Measurements from ENCODE around the gene HMMR.

HMMR gene

DNA sequence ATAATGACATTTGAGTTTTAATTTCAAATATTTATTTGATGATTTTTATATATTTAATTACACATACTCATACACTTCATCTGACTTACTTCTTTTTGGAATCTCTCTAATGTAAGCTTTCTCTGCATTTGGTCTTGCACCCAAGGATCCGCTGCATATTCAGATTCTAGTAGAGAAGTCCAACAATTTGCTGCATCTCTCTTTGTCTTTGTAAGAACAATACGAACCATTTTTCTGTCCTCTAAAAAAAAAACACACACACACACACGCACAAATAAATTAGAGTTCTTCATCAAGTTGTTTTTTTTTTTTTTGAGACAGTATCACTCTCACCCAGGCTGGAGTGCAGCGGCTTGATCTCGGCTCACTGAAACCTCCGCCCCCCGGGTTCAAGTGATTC lies 3.6 kb upstream of the HMMR start:
- DNase-seq (ENCODE audit: low read depth in 2 of 3, low spot score in 2 of 3): no peak

GRCh38 chr5:163458778-163459385 lies 1.6 kb upstream of the HMMR start:
- DNase-seq (ENCODE audit: low read depth in 2 of 3, low spot score in 2 of 3): no peak

DNA sequence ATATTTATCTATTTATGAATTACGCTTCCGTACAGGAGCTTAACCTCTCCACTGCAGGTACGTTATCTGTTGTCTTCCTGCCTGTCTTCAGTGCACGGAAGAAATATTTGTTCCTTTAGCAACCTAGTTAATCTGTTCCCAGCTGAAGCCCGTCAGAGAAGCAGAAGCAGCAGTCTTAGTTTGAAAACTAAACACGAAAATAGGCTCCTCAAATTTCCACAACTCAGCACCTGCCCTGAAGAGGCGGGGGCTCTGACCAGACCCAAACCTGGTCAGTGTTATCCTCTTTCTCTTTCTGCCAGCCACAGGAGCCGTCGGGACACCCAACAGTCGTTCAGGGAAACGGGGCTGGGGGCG lies 992 bp upstream of the HMMR start:
- no peak for DNase-seq (ENCODE audit: low read depth in 2 of 3, low spot score in 2 of 3)

DNA sequence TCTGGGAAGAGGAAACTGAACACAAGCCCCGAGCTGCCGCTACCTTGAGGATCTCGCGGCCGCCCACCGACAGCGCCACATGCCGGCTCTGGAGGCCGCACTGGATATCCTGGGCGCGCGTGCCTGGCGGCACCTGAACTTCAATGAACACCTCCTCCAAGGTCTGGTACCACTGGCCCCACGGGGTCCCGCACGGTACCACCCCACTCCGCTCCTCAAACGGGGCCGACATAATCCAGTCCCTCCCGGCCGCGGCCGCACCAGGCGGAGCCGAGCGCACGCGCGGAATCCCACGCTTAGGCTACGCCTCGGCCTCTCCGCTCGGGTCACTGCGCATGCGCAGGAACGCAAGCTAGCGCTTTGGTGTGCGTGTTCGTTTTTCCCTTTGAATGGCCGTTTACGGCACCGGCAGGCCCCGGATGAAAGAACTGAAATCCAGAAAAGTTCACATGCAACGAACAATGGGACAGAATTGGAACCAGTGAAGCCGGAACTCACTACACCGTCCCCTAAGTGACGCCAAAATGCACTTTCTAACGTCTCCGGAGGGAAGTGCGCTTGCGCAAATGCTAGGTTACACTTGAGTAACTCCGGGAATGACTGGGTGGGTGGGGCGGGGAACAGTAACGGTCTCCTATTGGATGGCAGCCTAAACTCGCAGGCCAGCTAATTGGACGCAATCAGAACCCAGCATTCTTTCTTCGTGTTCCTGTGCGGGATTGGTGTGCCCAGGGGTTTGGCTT lies 442 bp upstream of the HMMR start, which contains the start of gene NUDCD2:
TSS of gene NUDCD2 (minus strand) at position 284 of the 743 bp plus-strand sequence. CDS start at position 232, 52 bp downstream.
- peak; percentile 86 to 96 (median 88) for DNase-seq (ENCODE audit: low read depth in 2 of 3, low spot score in 2 of 3)

GRCh38 chr5:163463063-163463435 lies 2.6 kb downstream of the HMMR start:
- no peak for DNase-seq (ENCODE audit: low read depth in 2 of 3, low spot score in 2 of 3)

- DNase-seq (ENCODE audit: low read depth in 2 of 3, low spot score in 2 of 3): no peak
Observed at GRCh38 chr5:163467682-163468081, 7.2 kb downstream of the HMMR start.

DNA sequence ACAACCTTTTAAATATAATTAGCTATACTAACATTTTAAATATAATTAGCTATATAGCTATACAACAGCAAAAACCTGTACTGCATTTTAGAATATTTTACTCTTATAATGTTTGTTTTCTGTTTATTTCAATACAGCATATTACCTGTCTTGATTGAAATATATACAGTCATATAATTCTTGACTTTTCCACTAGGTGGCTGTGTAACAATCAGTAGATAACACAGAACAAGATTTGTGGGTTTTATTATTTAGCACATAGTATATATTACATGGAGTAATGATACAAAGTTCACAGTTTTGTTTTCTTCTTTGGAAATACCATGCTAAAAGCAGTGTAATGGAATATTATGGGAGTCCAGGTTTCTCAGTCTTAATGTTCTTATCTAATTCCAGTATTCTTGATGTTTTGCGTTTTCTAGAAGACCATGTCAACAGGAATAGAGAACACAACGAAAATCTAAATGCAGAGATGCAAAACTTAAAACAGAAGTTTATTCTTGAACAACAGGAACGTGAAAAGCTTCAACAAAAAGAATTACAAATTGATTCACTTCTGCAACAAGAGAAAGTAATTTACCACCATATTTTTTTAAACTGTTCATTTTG lies 13.3 kb downstream of the HMMR start:
- DNase-seq (ENCODE audit: low read depth in 2 of 3, low spot score in 2 of 3): no peak

DNA sequence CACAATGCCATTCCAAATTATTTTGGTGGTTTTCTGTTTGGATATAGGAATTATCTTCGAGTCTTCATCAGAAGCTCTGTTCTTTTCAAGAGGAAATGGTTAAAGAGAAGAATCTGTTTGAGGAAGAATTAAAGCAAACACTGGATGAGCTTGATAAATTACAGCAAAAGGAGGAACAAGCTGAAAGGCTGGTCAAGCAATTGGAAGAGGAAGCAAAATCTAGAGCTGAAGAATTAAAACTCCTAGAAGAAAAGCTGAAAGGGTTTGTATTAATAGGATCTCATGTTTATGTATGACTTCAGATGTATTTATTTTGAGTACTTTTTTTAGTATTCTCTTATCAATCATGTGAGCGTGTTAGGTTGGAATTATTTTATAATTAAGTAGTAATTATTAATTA lies 15.0 kb downstream of the HMMR start:
- no peak for DNase-seq (ENCODE audit: low read depth in 2 of 3, low spot score in 2 of 3)

DNA sequence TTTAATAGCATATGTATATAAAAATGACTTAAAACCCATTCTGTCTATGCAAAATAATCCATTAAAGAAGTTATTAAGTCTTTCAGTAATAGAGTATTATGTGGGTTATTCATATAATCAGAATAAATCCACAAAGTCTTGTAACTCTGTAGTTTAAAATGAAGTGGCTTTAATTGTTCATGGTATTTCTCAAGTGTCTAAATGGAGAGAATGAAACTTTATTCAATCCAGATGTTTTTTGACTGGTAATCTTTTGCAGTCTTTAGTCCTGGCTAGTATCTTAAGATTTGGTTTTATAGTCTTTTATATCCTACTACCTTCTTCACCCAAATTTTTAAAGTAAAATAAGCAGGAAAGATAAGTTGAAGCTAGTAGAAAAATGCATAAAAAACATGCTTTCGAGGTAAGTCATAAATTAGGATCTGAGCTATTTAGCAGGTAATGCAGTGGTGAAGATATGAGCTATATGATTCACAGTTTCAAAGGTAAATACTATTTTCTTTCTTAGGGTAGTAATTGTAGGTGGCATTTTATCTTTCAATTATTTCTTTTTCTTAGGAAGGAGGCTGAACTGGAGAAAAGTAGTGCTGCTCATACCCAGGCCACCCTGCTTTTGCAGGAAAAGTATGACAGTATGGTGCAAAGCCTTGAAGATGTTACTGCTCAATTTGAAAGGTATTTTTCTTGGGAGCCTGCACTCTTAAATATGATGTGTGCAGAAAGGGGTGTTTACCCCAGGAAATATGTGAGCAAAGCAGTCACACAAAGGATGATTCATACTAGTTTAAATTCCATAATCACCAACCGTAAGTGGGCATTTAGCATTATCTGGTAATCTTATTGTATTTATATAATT lies 17.9 kb downstream of the HMMR start:
- no peak for DNase-seq (ENCODE audit: low read depth in 2 of 3, low spot score in 2 of 3)

- no peak for DNase-seq (ENCODE audit: low read depth in 2 of 3, low spot score in 2 of 3)
Observed at GRCh38 chr5:163478982-163479271, 18.5 kb downstream of the HMMR start.

DNA sequence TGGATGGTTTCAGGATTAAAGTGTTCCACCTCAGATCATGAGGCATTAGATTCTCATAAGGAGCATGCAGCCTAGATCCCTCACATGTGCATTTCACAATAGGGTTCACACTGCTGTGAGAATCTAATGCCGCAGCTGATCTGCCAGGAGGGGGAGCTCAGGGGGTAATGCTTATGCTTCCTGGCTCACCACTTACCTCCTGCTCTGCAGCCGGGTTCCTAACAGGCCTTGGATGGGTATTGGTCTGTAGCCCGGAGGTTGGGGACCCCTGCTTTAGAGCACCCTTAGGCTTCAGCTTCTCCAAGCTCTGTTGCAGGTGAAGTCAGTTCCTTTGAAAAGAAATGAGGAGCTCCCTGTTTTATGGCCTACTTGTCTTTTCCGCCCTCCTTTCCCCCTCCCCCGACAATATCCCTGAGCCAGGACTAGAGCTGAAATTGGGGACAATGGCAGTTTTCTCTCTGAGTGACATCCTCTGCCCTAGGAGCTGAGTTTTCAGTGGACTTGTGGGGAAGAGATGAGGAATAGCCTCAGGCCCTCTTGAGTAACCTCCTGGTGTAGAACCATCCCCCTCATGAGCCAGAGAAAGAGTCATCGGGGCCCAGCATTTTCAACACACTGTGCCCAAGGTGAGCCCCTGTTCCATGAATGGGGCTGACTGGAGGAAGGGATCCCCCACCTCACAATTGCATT lies 28.8 kb downstream of the HMMR start:
- no peak for DNase-seq (ENCODE audit: low read depth in 2 of 3, low spot score in 2 of 3)

- no peak for DNase-seq (ENCODE audit: low read depth in 2 of 3, low spot score in 2 of 3)
Observed at GRCh38 chr5:163489745-163490075, 29.3 kb downstream of the HMMR start.

- no peak for DNase-seq (ENCODE audit: low read depth in 2 of 3, low spot score in 2 of 3)
Observed at GRCh38 chr5:163496286-163496685, 35.9 kb downstream of the HMMR start.

- no peak for DNase-seq (ENCODE audit: low read depth in 2 of 3, low spot score in 2 of 3)
Observed at GRCh38 chr5:163497315-163497714, 36.9 kb downstream of the HMMR start.

DNA sequence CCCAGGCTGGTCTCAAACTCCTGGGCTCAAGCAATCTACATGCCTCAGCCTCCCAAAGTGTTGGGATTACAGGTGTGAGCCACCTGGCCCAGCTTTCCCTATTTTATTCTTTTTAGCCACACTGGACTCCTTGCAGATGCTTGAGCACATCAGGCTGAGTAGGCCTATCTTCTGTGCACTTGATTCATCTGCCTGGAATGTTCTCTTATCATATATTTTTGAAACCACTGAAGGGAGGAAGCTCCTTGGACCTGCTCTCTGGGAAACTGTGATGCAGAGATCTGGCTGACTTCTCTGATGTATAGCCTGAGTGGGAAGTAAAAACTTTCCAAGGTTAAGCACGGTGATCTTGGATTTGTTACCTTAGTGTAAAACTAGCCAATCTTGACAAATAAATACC lies 38.5 kb downstream of the HMMR start:
- no peak for DNase-seq (ENCODE audit: low read depth in 2 of 3, low spot score in 2 of 3)

DNA sequence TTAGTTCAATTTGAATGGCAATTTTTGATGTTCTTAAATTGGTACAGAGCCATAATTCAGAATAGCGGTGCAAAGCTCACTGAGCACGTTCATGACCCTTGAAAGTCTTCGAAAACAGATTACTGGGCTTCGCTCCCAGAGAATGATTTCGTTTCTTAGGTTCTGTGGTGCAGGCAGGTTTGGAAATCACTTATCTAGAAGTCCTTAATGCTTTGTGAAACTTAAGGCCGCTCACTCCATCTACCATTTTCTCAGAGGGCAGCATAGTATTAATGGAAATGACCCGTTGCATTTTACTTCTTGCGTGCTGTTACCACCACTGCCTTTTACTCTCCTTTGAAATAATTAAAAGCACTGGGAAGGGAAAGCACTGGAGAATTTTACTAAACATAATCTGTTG lies 42.1 kb downstream of the HMMR start:
- DNase-seq (ENCODE audit: low read depth in 2 of 3, low spot score in 2 of 3): no peak

GRCh38 chr5:163503106-163504078 lies 43.0 kb downstream of the HMMR start:
- DNase-seq (ENCODE audit: low read depth in 2 of 3, low spot score in 2 of 3): no peak

DNA sequence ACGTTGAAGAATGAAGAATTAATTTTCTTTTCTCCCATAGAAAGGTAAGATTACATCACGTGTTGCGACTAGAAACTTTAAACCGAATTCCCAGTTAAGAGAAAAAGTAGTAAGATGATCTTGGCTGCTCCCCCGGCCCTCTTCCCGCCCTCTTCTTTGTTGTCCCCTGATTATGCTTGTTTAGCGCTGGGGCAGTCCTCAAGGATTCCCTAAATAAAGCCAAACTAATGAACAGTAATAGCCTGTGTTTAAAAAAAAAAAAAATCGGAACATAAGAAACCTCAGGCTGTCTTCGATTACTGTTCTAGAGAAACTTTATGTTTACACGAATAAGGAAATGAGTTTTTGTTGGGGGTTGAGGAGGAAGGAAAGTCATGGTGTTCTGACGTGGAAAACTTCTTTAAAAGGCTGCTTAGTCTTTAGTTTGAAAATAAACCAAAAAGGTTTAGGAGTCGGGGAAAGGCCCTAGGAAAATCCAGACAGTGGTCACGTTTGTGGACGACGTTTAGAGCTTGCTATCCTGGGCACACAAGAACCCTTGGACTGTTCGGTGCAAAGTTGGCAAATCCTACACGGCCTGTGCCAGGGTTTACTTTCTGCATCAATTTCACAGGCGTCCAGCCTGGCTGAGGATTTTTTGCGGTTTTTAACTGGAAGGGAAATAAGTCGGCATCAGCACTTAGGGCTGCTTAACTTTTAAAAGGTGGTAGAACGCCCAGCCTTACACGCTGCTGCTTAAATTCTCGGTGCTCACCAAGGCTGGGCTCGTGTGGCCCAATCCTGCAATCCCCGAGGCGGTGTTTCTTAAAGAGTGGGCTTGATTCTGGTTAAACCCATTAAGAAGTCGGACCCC lies 43.9 kb downstream of the HMMR start:
- DNase-seq (ENCODE audit: low read depth in 2 of 3, low spot score in 2 of 3): peak in 1 of 3 experiments; percentile 11

DNA sequence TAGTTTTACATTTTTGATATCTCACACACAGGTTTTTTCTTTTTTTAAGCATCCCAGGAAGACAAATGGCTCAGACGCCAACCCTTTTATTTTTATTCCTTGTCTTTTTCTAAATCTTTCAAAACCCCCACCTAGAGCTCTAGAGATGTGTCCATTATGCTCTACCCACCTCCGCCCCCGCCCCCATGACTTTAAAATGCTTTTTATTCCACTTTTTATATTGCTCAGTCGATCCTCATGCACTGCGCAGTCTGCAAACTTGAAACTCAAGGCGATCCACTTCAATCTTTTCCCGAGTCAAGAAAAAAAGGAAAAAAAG lies 44.6 kb downstream of the HMMR start:
- no peak for DNase-seq (ENCODE audit: low read depth in 2 of 3, low spot score in 2 of 3)
